NK-92 treated with Interleukin-12 subunit alpha and Interleukin-12 subunit beta, amount 100 ng/mL, for 24 hours (cell line): Measurements from ENCODE around the gene PHF23.

Source experiments
- DNase-seq: peaks from one replicate; lab custom pipeline; 2025; lab: John Stamatoyannopoulos, UW

Gene PHF23

GRCh38 chr17:7203391-7203790, 35.9 kb downstream of the PHF23 start:
- DNase-seq: no peak

GRCh38 chr17:7196651-7197401, 42.4 kb downstream of the PHF23 start:
- no peak for DNase-seq

GRCh38 chr17:7195971-7196370, 43.3 kb downstream of the PHF23 start:
- DNase-seq: no peak

GRCh38 chr17:7192271-7192937, 46.9 kb downstream of the PHF23 start:
- no peak for DNase-seq

GRCh38 chr17:7191571-7192270, 47.5 kb downstream of the PHF23 start:
- DNase-seq: no peak

- DNase-seq: no peak
These were observed 48.2 kb downstream of the PHF23 start for GRCh38 chr17:7191069-7191468.

- DNase-seq: no peak
These were observed 48.9 kb downstream of the PHF23 start for GRCh38 chr17:7190276-7190917.

GRCh38 chr17:7186241-7186640, 53.0 kb downstream of the PHF23 start:
- no peak for DNase-seq
